IPS DF 6.9 (cell line): ENCODE data around the gene PODXL2.

Experiments used
- DNase-seq: peaks from one replicate; pipeline ENCODE4 v3.0.0-alpha.2; 2013; ENCODE audit warnings: low read depth, low spot score
- H3K27ac ChIP-seq: one replicate; pipeline ENCODE4 v1.5.1; 2013; ENCODE audit warnings: low read length, control low read depth
- H3K27me3 ChIP-seq: 2 replicates; pipeline ENCODE4 v1.6.1; 2013; ENCODE audit warnings: mild to moderate bottlenecking, low read length; ENCODE audit not compliant: control insufficient read depth, insufficient read depth
- H3K36me3 ChIP-seq: 2 replicates; pipeline ENCODE4 v1.6.1; 2013; ENCODE audit warnings: low read length; ENCODE audit not compliant: control insufficient read depth, insufficient read depth
- H3K4me1 ChIP-seq: 2 replicates; pipeline ENCODE4 v1.6.1; 2013; ENCODE audit warnings: low read length; ENCODE audit not compliant: control insufficient read depth, insufficient read depth
- H3K4me3 ChIP-seq: 2 replicates; pipeline ENCODE4 v1.5.1; 2013; ENCODE audit warnings: mild to moderate bottlenecking, low read length
- H3K9me3 ChIP-seq: 2 replicates; pipeline ENCODE4 v1.6.1; 2013; ENCODE audit warnings: low read length, inconsistent platforms; ENCODE audit not compliant: control insufficient read depth, insufficient read depth
- WGBS: extraction: QIAGEN DNeasy Blood & Tissue Kit; methylation state at CpG from one replicate; pipeline ENCODE4 v1.1.7; 2013; ENCODE audit warnings: mixed read lengths, missing lambda C conversion rate; ENCODE audit not compliant: insufficient read length, insufficient coverage; 5-methylcytosine and 5-hydroxymethylcytosine counted together

PODXL2 gene

DNA sequence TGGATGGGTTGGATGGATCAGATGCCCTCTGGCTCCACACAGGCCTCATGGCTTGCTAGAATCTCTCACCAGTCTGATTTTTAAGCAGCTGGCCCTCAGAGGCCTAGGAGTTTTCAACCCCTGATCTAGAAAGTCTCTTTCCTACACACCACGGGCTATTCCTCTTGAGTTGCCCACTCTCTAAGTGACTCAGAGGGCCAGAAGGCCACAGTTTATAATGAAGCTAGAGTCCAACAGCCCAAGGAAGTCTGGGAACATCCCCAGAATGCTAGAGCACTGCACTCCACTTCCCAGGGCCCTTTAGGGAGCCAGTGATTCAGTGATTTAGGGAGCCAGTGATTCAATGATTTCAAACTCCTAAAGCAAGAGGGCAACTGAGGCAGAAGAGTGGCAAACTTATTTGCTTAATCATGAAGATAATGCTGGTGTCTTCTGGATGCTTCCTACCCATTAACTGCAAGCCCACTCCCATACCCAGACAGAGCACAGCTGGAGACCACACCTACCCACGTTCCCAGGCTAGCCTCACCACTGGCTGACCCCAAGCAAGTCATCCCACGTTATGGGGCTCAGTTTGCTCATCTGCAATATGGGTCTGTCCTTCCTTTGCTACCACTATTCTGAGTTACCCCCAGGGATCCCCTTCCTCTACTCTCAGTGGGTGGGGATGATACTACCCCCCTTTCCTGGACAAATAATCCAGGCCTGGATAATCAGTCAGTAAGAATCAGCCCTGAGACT, 80.5 kb downstream of the PODXL2 start:
- WGBS = no CpG with 5 or more reads among the region's 3 CpGs
- Histone ChIP-seq H3K4me3 (no peak overlapping the region), H3K27ac (no peak overlapping the region), H3K9me3 (no peaks in the 10 kb centered on the region), H3K36me3 (no peaks in the 10 kb centered on the region), H3K27me3 (no peaks in the 10 kb centered on the region), H3K4me1 (no peaks in the 10 kb centered on the region)
- DNase-seq = no peak

- WGBS = no CpG with 5 or more reads among the region's 18 CpGs
- H3K36me3 ChIP-seq = no peaks in the 10 kb centered on the region
- no peak for DNase-seq
These were observed 81.4 kb downstream of the PODXL2 start for GRCh38 chr3:127710155-127710941.

GRCh38 chr3:127711021-127711695, 82.2 kb downstream of the PODXL2 start:
- Histone ChIP-seq H3K4me3 (no peak overlapping the region), H3K4me1 (no peaks in the 10 kb centered on the region), H3K27me3 (no peaks in the 10 kb centered on the region), H3K9me3 (no peaks in the 10 kb centered on the region), H3K36me3 (no peaks in the 10 kb centered on the region), H3K27ac (no peak overlapping the region)
- no CpG with 5 or more reads among the region's 14 CpGs for WGBS
- no peak for DNase-seq

More at GRCh38 chr3:127710155-127710941, 81.4 kb downstream of the PODXL2 start:
- Histone ChIP-seq H3K4me3 (no peak overlapping the region), H3K27me3 (no peaks in the 10 kb centered on the region), H3K27ac (no peak overlapping the region), H3K4me1 (no peaks in the 10 kb centered on the region), H3K9me3 (no peaks in the 10 kb centered on the region)

- Histone ChIP-seq H3K27ac (no peak overlapping the region), H3K4me1 (no peaks in the 10 kb centered on the region), H3K9me3 (no peaks in the 10 kb centered on the region), H3K27me3 (no peaks in the 10 kb centered on the region), H3K36me3 (no peaks in the 10 kb centered on the region), H3K4me3 (no peak overlapping the region)
- no CpG with 5 or more reads among the region's 14 CpGs for WGBS
- no peak for DNase-seq
These were observed 82.9 kb downstream of the PODXL2 start for GRCh38 chr3:127711896-127712295.

GRCh38 chr3:127712461-127712860, 83.5 kb downstream of the PODXL2 start:
- Histone ChIP-seq H3K36me3 (no peaks in the 10 kb centered on the region), H3K27ac (no peak overlapping the region), H3K4me3 (no peak overlapping the region), H3K27me3 (no peaks in the 10 kb centered on the region), H3K4me1 (no peaks in the 10 kb centered on the region), H3K9me3 (no peaks in the 10 kb centered on the region)
- no peak for DNase-seq
- WGBS = no CpG with 5 or more reads among the region's 9 CpGs

DNA sequence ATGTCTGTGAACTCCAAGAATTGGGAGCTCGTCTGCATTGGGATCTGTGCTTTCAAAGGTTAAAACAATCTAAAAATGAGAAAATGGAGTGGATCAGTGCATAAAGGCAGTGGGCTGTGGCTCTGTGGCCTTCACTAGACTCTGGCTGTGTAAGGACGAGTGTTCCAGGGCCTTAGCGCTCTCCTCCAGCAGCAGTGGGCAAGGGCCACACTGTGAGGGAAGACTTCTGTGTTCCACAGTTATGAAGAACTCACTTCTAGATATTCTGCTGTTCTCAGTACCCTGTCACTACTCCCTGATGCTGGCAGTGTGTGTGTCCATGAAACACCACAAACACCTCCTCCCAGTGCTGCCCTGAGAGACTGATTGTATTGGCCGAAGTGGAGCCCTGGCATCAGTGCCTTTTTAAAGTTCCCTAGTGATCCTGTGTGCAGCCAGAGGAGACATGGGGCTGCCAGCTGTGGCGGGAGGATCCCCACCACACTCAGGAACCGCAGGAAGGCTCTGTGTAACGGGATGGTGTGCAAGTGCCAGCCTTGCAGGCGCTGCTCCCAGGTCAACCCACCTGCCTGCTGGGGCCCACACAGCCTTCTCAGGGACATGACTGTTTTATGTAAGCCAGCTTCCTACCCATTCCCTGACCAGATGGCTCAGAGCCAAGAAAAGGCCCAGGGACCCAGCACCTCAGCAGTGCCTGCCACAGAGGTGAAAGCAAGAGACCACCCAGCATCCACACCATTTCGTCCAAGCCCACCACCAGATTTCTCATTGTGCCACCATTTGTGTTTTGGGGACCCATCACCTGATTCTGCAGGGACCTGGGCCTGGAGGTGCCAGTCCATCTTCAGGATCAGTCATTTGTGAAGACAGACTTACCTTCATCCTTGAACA, 84.1 kb downstream of the PODXL2 start:
- no peak for DNase-seq
- Histone ChIP-seq H3K4me3 (no peak overlapping the region), H3K36me3 (no peaks in the 10 kb centered on the region), H3K27ac (no peak overlapping the region), H3K9me3 (no peaks in the 10 kb centered on the region), H3K4me1 (no peaks in the 10 kb centered on the region), H3K27me3 (no peaks in the 10 kb centered on the region)
- WGBS = no CpG with 5 or more reads among the region's 9 CpGs

DNA sequence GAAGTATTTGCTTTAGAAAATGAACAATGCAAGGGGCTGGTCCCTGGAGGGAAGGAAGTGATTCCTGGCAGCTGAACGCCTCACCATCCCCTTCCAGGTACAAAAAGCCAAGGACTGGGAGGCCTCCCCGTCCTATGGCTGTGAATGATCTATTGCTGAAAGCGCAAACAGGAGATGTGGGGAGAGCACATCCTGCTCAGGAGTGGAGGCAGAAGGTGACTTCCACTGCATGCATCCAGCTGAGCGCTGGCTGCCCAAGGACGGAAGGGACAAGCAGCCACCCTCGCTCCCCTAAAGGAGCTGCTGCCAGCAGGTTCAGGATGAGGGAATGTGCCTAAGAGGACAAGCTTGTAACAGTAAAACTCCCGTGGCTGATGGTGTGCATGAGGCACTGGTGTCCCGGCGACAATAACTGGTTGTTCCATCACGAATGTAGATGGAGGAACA, 85.2 kb downstream of the PODXL2 start:
- WGBS = no CpG with 5 or more reads among the region's 10 CpGs
- Histone ChIP-seq H3K9me3 (no peaks in the 10 kb centered on the region), H3K27me3 (no peaks in the 10 kb centered on the region), H3K36me3 (no peaks in the 10 kb centered on the region), H3K4me1 (no peaks in the 10 kb centered on the region), H3K4me3 (no peak overlapping the region), H3K27ac (no peak overlapping the region)
- no peak for DNase-seq

DNA sequence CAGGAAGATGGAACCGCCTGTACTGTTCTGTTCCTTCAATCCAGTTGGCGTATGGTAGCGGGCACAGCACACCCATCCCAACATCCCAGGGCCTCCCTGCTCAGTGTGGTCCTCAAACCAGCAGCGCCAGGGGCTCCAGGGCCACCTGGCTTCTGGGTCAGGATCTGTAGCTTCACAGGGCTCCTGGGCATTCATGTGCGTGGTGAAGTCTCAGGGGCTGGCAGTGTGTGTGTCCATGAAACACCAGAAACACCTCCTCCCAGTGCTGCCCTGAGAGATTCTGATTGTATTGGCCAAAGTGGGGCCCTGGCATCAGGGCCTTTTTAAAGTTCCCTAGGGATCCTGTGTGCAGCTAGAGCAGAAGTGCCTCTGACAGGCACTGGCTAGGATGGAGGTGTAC, 85.9 kb downstream of the PODXL2 start:
- H3K27me3 ChIP-seq = no peaks in the 10 kb centered on the region
- H3K36me3 ChIP-seq = no peaks in the 10 kb centered on the region
- H3K9me3 ChIP-seq = no peaks in the 10 kb centered on the region
- WGBS = no CpG with 5 or more reads among the region's 5 CpGs
- no peak overlapping the region for H3K4me3 ChIP-seq
- no peak for DNase-seq
- no peak overlapping the region for H3K27ac ChIP-seq
- H3K4me1 ChIP-seq = no peaks in the 10 kb centered on the region

DNA sequence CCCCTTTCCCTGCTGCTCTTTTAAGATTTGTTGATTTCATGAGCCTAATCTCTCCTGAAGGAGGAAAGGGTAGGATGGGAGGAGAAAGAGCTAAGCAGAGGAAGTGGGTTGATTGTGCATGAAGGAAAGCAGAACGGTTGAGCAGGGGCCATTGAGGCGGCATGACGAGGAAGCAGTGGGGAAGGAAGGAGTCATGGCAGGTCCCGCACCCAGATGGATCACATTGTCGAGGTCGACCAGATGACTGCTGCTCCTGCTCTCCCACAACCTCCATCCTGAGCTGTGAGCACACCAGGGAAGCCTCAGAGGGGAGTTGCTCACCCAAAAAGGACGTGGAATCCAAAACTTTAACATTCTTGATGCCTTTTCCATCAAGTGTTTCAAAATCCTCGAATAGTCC, 86.5 kb downstream of the PODXL2 start:
- DNase-seq = no peak
- Histone ChIP-seq H3K27ac (no peak overlapping the region), H3K4me1 (no peaks in the 10 kb centered on the region), H3K27me3 (no peaks in the 10 kb centered on the region), H3K4me3 (no peak overlapping the region), H3K36me3 (no peaks in the 10 kb centered on the region), H3K9me3 (no peaks in the 10 kb centered on the region)
- no CpG with 5 or more reads among the region's 8 CpGs for WGBS

DNA sequence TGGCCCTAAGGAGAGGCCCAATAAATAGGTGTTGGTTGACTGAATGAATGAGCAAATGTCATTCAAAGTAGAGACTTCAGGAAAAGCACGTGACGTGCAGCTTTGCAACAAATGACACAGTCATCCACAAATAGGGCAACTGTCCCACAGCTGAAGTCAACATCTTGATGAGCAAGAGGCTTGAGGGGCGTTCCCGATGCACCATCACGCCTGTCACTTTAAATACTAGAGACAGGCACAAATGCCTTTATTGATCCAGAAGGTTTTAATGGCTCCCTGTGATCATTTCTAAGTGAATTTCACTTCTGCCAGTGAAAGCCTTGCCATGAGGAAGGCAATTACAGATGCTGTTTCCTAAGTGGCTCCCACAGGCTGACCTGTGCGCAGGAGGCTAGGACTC, 87.4 kb downstream of the PODXL2 start:
- Histone ChIP-seq H3K9me3 (no peaks in the 10 kb centered on the region), H3K27ac (no peak overlapping the region), H3K36me3 (no peaks in the 10 kb centered on the region), H3K4me1 (no peaks in the 10 kb centered on the region), H3K27me3 (no peaks in the 10 kb centered on the region), H3K4me3 (no peak overlapping the region)
- DNase-seq = no peak
- WGBS = no CpG with 5 or more reads among the region's 6 CpGs
